B cell (primary cell): ENCODE results near the gene USP37. TPM values are rescaled to one million over a fixed set of nuclear protein-coding genes. Genes with fewer than 3 reads are reported as not detected.

Experiments used
- ATAC-seq: fragments of 200-7000 bp; cut with Tn5 transposase; one replicate; pipeline ENCODE4 v1.10.0; 2021; ENCODE audit warnings: low read depth, mild to moderate bottlenecking, moderate number of reproducible peaks, moderate library complexity
- CTCF ChIA-PET: fragments of 350-600 bp; sonication (Branson Sonifier 250); formaldehyde crosslinking; loops from one replicate; lab custom pipeline; 2021; ENCODE audit warnings: antibody characterized with exemption, inconsistent platforms; lab: Charles Lee
- POLR2A ChIA-PET: fragments of 350-600 bp; sonication (Branson Sonifier 250); formaldehyde crosslinking; loops from one replicate; lab custom pipeline; 2021; ENCODE audit warnings: antibody characterized with exemption; lab: Charles Lee
- DNase-seq: peaks from one replicate; pipeline ENCODE4 v3.0.0; 2013
- H2AFZ ChIP-seq: 2 replicates; pipeline ENCODE4 v1.6.1; 2012; ENCODE audit warnings: mild to moderate bottlenecking, low read depth, low read length; ENCODE audit not compliant: insufficient read depth, poor library complexity, severe bottlenecking
- H3K27ac ChIP-seq, 2 donors: 1 replicate in 1 of 2; 2 replicates in 1 of 2; pipeline ENCODE4 v1.5.1; 2012 to 2013; ENCODE audit warnings: low read length in 2 of 2, mild to moderate bottlenecking in 2 of 2, moderate library complexity in 1 of 2
- H3K27me3 ChIP-seq, 4 experiments: fragments of 200-600 bp in 1 of 4; sonication (generic) in 1 of 4; replicated peaks in 1 of 4; 1 replicate in 2 of 4; 2 replicates in 2 of 4; pipeline versions ENCODE4 v1.6.1 to v1.7.0; 2013 to 2016; ENCODE audit warnings: low read length in 3 of 4, mild to moderate bottlenecking in 2 of 4, mixed read lengths in 1 of 4, moderate library complexity in 1 of 4; ENCODE audit not compliant: insufficient read depth in 4 of 4, control insufficient read depth in 3 of 4; ENCODE audit errors: control extremely low read depth in 1 of 4
- H3K36me3 ChIP-seq, 2 experiments: replicated peaks in 1 of 2; 1 replicate in 1 of 2; 2 replicates in 1 of 2; pipeline versions ENCODE4 v1.6.1 to v1.7.1; 2013; ENCODE audit warnings: low read length in 1 of 2; ENCODE audit not compliant: insufficient read depth in 2 of 2, control insufficient read depth in 1 of 2; ENCODE audit errors: control extremely low read depth in 1 of 2, extremely low read depth in 1 of 2
- H3K4me1 ChIP-seq, 2 donors: fragments of 200-600 bp in 1 of 2; sonication (generic) in 1 of 2; 1 replicate in 1 of 2; 2 replicates in 1 of 2; pipeline versions ENCODE4 v1.5.1 to v1.6.1; 2013 to 2017; ENCODE audit warnings: low read length in 2 of 2; ENCODE audit not compliant: control insufficient read depth in 2 of 2, insufficient read depth in 2 of 2
- H3K4me2 ChIP-seq: replicated peaks from 2 replicates; pipeline ENCODE3; 2012; ENCODE audit warnings: mild to moderate bottlenecking, low read depth, low read length; ENCODE audit not compliant: poor library complexity, severe bottlenecking
- H3K4me3 ChIP-seq, 5 experiments: fragments of 200-600 bp in 1 of 5; sonication (generic) in 1 of 5; 1 replicate in 3 of 5; 2 replicates in 2 of 5; pipeline versions ENCODE4 v1.5.1 to v1.7.0; 2011 to 2016; ENCODE audit warnings: low read length in 4 of 5, mild to moderate bottlenecking in 4 of 5, low read depth in 2 of 5, control low read depth in 1 of 5, moderate library complexity in 1 of 5; ENCODE audit not compliant: insufficient read depth in 1 of 5; ENCODE audit errors: control extremely low read depth in 1 of 5, extremely low read depth in 1 of 5
- H3K79me2 ChIP-seq: fragments of 200-600 bp; sonication (generic); one replicate; pipeline ENCODE4 v1.6.0; 2016; ENCODE audit warnings: low read length; ENCODE audit not compliant: control insufficient read depth, insufficient read depth
- H3K9ac ChIP-seq: fragments of 200-600 bp; sonication (generic); 2 replicates; pipeline ENCODE4 v1.6.1; 2017; ENCODE audit warnings: mild to moderate bottlenecking, low read length, moderate library complexity
- H3K9me3 ChIP-seq, 3 donors: one replicate each; pipeline versions ENCODE4 v1.6.1 to v1.7.1; 2013; ENCODE audit warnings: low read length in 2 of 3; ENCODE audit not compliant: control insufficient read depth in 2 of 3, insufficient read depth in 1 of 3; ENCODE audit errors: control extremely low read depth in 1 of 3
- H4K20me1 ChIP-seq: 2 replicates; pipeline ENCODE4 v1.6.0; 2012; ENCODE audit warnings: mild to moderate bottlenecking, low read length; ENCODE audit not compliant: insufficient read depth, control insufficient read depth, poor library complexity, severe bottlenecking
- H3K27ac Mint-ChIP-seq: one replicate; pipeline ENCODE4 v1.8.0; 2021; ENCODE audit warnings: mixed read lengths
- H3K27me3 Mint-ChIP-seq: one replicate; pipeline ENCODE4 v1.8.0; 2021; ENCODE audit warnings: mixed read lengths
- H3K4me1 Mint-ChIP-seq: one replicate; pipeline ENCODE4 v1.8.0; 2021; ENCODE audit warnings: mixed read lengths
- H3K4me3 Mint-ChIP-seq: one replicate; pipeline ENCODE4 v1.8.0; 2021; ENCODE audit warnings: mixed read lengths
- H3K9me3 Mint-ChIP-seq: one replicate; pipeline ENCODE4 v1.8.0; 2022; ENCODE audit warnings: mixed read lengths; ENCODE audit not compliant: insufficient read depth
- CTCF ChIP-seq: fragments of 200-600 bp; IDR thresholded peaks from one replicate; pipeline ENCODE4 v1.8.0; 2022; ENCODE audit warnings: antibody characterized with exemption, mild to moderate bottlenecking
- EZH2 ChIP-seq: IDR thresholded peaks from 2 replicates; pipeline ENCODE4 v1.6.1; 2012; ENCODE audit warnings: borderline replicate concordance, low read depth, mild to moderate bottlenecking, moderate library complexity, low read length; ENCODE audit not compliant: insufficient read depth, poor library complexity, severe bottlenecking
- WGBS: methylation state at CpG from one replicate; pipeline ENCODE4 v1.1.5; 2013; ENCODE audit warnings: missing lambda C conversion rate; ENCODE audit not compliant: insufficient coverage; 5-methylcytosine and 5-hydroxymethylcytosine counted together
- intact Hi-C: fragments of 100-400 bp; cut with micrococcal nuclease; formaldehyde crosslinking; loops from one replicate; pipeline ENCODE4 v1.10.0; 2022
- polyA plus RNA-seq: library from polyadenylated mRNA; depleted of rRNA; stranded (reverse); fragments of >200 nt; gene quantifications from 2 replicates; pipeline ENCODE4 v1.2.3, GENCODE V29; 2012
- total RNA-seq, 2 donors: library from RNA; stranded (reverse); fragments of 120-200 nt in 1 of 2; gene quantifications; 1 replicate in 1 of 2; 2 replicates in 1 of 2; pipeline versions ENCODE4 v1.2.3 to v1.2.4, GENCODE V29; 2013 to 2022

The USP37 gene
- total and polyA plus RNA-seq, 2 donors (not counting 1 experiment from before 2014, with no cell fraction given) = 3.1 to 29.0 TPM

GRCh38 chr2:218425531-218425930, 142.6 kb downstream of the USP37 start:
- Histone ChIP-seq H3K79me2 (no peaks in the 10 kb centered on the region), H3K4me1 (no peaks in the 10 kb centered on the region), H3K4me2 (no peak overlapping the region), H2AFZ (no peak overlapping the region), H3K9ac (no peak overlapping the region), H3K36me3 (no peaks in the 10 kb centered on the region), H4K20me1 (no peaks in the 10 kb centered on the region), H3K27me3 (peaks cover 0 to 5% (median 0%) of the 10 kb centered on the region in 4 experiments), H3K4me3 (no peak overlapping the region), H3K27ac (no peak overlapping the region), H3K9me3 (no peaks in the 10 kb centered on the region)
- H3K27me3 Mint-ChIP-seq = peaks cover 5% of the 10 kb centered on the region
- 90% methylated on average over 10 of the region's 10 CpGs for WGBS
- H3K4me3 Mint-ChIP-seq = no peak overlapping the region
- DNase-seq = no peak
- no peak for TF ChIP-seq EZH2
- no peak for TF ChIP-seq CTCF
- no peak for ATAC-seq
- intact Hi-C loops = no loop called here
- no peak overlapping the region for H3K27ac Mint-ChIP-seq
- ChIA-PET CTCF (no interaction called here), POLR2A (no interaction called here)
- H3K4me1 Mint-ChIP-seq = no peaks in the 10 kb centered on the region
- no peaks in the 10 kb centered on the region for H3K9me3 Mint-ChIP-seq

GRCh38 chr2:218423584-218423983, 144.6 kb downstream of the USP37 start:
- H3K27ac Mint-ChIP-seq = no peak overlapping the region
- Histone ChIP-seq H3K36me3 (no peaks in the 10 kb centered on the region), H4K20me1 (no peaks in the 10 kb centered on the region), H2AFZ (no peak overlapping the region), H3K27me3 (no peaks in the 10 kb centered on the region), H3K4me2 (no peak overlapping the region), H3K4me3 (no peak overlapping the region), H3K4me1 (no peaks in the 10 kb centered on the region), H3K9ac (no peak overlapping the region), H3K79me2 (no peaks in the 10 kb centered on the region), H3K27ac (no peak overlapping the region), H3K9me3 (no peaks in the 10 kb centered on the region)
- H3K27me3 Mint-ChIP-seq = no peaks in the 10 kb centered on the region
- ChIA-PET POLR2A (no interaction called here), CTCF (no interaction called here)
- no peak for TF ChIP-seq CTCF
- no peak for TF ChIP-seq EZH2
- DNase-seq = no peak
- no peaks in the 10 kb centered on the region for H3K4me1 Mint-ChIP-seq
- no peak for ATAC-seq
- 89% methylated on average over 5 of the region's 9 CpGs for WGBS
- H3K9me3 Mint-ChIP-seq = no peaks in the 10 kb centered on the region
- intact Hi-C loops = no loop called here
- no peak overlapping the region for H3K4me3 Mint-ChIP-seq
